SK-N-SH treated with all-trans-retinoic acid at 6 μM for 48 hours (cell line): Measurements from ENCODE around the gene IGLL5.

ENCODE experiments used
- ARNTL ChIP-seq: fragments of 450-650 bp; formaldehyde crosslinking; IDR thresholded peaks from 2 replicates; pipeline ENCODE4 v1.5.0; 2020; ENCODE audit warnings: low read depth, mild to moderate bottlenecking, moderate library complexity, borderline replicate concordance
- CREB5 ChIP-seq: fragments of 250-450 bp; sonication (Bioruptor Pico); IDR thresholded peaks from 2 replicates; pipeline ENCODE4 v1.5.1; 2020; ENCODE audit warnings: low read depth, mild to moderate bottlenecking, moderate library complexity
- ISL1 ChIP-seq: fragments of 250-450 bp; sonication (Bioruptor Pico); IDR thresholded peaks from 2 replicates; pipeline ENCODE4 v2.1.2; 2022; ENCODE audit warnings: mild to moderate bottlenecking, moderate library complexity
- PATZ1 ChIP-seq: fragments of 250-450 bp; sonication (Bioruptor Pico); IDR thresholded peaks from 2 replicates; pipeline ENCODE4 v1.8.0; 2020; ENCODE audit warnings: mild to moderate bottlenecking, moderate library complexity, borderline replicate concordance
- PPARA ChIP-seq: fragments of 250-450 bp; sonication (Bioruptor Pico); IDR thresholded peaks from 2 replicates; pipeline ENCODE4 v1.5.0; 2020; ENCODE audit warnings: mild to moderate bottlenecking, borderline replicate concordance
- RARB ChIP-seq: fragments of 250-450 bp; sonication (Bioruptor Pico); IDR thresholded peaks from 2 replicates; pipeline ENCODE4 v1.8.0; 2021; ENCODE audit warnings: mild to moderate bottlenecking, moderate library complexity
- TCF4 ChIP-seq: fragments of 250-450 bp; sonication (Bioruptor Pico); IDR thresholded peaks from 2 replicates; pipeline ENCODE4 v1.8.0; 2021; ENCODE audit warnings: mild to moderate bottlenecking, moderate library complexity, borderline replicate concordance
- TSHZ2 ChIP-seq: fragments of 250-450 bp; sonication (Bioruptor Pico); IDR thresholded peaks from 2 replicates; pipeline ENCODE4 v1.5.0; 2020; ENCODE audit warnings: mild to moderate bottlenecking, moderate library complexity
- ZFP30 ChIP-seq: fragments of 450-650 bp; formaldehyde crosslinking; IDR thresholded peaks from 2 replicates; pipeline ENCODE4 v1.5.0; 2022; ENCODE audit warnings: mild to moderate bottlenecking, moderate library complexity
- ZNF70 ChIP-seq: fragments of 450-650 bp; formaldehyde crosslinking; IDR thresholded peaks from 2 replicates; pipeline ENCODE4 v1.5.0; 2020; ENCODE audit warnings: mild to moderate bottlenecking, moderate library complexity
- ZNF8 ChIP-seq: fragments of 450-650 bp; formaldehyde crosslinking; IDR thresholded peaks from 2 replicates; pipeline ENCODE4 v1.5.0; 2020; ENCODE audit warnings: mild to moderate bottlenecking, moderate library complexity

- TF ChIP-seq ZNF70: no peak
- no peak for TF ChIP-seq TCF4 (CRISPR knock-in tag)
- TF ChIP-seq ZFP30 (CRISPR knock-in tag): no peak
- no peak for TF ChIP-seq CREB5 (CRISPR knock-in tag)
- no peak for TF ChIP-seq ZNF8 (CRISPR knock-in tag)
- TF ChIP-seq PATZ1 (CRISPR knock-in tag): no peak
- TF ChIP-seq ARNTL (CRISPR knock-in tag): no peak
- no peak for TF ChIP-seq ISL1 (CRISPR knock-in tag)
- no peak for TF ChIP-seq TSHZ2 (CRISPR knock-in tag)
- no peak for TF ChIP-seq PPARA
- no peak for TF ChIP-seq RARB
Measured at GRCh38 chr22:22884888-22885840, 2.5 kb upstream of the IGLL5 start.
